GM21515 (cell line): Measurements from ENCODE around the gene KRR1.
"Not testable (repeated sequence)": the region's sequence is repeated elsewhere in the genome, so short reads cannot be mapped to it uniquely, and the experiment has no call there.

Experiments used
- ATAC-seq: cut with Tn5 transposase; IDR thresholded peaks from one replicate; pipeline ENCODE4 v1.9.1; 2021; ENCODE audit not compliant: unreplicated experiment

KRR1 gene

DNA sequence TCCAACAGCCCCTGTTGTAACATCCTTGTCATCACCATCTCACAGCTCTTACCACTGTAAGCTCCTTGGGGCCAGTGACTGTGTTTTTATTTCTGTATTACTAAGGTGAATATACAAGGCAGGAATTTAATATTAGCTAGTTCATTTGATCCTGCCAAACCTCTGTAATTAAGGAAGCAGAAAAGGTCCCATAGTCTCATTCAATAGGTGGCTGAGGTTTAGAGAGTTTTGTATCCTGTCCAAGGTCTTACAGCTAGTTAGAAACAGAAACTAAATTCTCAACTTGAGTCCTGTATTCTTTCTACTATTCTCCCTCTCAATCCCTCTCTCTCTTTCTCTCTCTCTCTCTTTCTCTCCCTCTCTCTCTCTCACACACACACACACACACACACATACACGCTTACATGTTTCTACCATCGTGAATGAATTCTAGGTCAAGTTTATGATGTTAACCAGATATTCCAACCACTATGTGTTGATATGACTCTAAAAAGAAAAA, 31.4 kb downstream of the KRR1 start:
- ATAC-seq: peak; percentile 34

DNA sequence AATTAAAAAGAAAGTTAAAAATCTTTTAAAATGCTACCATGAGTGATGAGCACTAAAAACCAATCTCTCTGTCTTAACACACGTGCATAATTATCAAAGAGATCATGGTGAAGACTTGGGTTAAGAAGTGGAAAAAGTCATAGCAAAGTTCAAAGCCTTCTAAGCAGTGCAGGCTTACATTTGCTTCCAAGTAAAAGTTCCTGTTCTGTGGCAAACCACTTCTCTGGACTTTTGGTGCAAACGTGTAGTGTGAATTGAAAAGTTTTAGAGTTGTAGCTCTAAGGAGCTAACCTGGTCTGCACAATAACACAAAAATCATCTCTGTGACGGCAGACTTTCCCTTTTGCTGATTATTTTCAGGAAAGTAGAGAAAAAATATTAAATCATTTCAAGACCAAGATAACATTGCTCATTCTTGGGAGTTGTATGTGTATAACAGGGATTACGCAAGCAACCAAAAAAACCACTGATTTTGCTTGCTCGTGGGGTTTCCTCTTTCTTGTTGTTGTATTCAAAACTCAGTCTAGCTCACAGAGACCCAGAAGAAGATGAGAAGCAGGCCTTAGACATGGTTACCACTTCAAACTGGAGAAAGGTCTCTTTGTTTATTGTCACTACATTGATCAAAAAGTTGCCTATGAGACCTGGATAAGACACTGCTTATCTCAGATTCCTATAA, 33.2 kb downstream of the KRR1 start:
- peak; percentile 24 for ATAC-seq

DNA sequence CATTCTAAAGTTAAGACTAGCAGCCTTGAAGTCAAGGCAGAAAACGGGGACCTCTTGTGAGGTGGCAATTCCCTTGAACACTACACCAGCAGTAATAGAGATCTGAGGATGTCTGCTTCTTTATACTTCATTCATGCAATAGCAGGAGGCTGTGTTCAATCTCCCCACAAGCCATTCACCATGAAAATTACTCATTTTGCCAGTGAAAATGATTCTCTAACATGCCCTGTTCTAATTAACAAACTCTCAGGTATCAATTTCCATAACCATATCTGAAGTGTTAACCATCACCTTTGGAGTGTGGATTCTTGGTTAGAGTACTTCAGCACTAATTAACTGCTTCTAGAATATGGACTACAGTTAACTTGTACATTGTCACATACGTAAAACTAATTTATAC, 34.3 kb downstream of the KRR1 start:
- ATAC-seq: no peak

DNA sequence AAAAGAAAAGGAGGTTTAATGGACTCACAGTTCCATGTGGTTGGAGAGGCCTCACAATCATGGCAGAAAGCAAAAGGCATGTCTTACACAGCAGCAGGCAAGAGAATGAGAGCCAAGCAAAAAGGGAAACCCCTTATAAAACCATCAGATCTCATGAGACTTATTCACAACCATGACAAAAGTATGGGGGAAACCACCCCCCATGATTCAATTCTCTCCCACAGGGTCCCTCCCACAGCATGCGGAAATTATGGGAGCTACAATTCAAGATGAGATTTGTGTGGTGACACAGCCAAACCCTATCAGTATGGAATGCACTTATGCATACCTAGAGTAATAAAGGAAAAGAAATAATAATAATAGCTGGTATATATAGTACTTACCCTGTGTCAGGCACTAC, 35.3 kb downstream of the KRR1 start:
- no peak for ATAC-seq

DNA sequence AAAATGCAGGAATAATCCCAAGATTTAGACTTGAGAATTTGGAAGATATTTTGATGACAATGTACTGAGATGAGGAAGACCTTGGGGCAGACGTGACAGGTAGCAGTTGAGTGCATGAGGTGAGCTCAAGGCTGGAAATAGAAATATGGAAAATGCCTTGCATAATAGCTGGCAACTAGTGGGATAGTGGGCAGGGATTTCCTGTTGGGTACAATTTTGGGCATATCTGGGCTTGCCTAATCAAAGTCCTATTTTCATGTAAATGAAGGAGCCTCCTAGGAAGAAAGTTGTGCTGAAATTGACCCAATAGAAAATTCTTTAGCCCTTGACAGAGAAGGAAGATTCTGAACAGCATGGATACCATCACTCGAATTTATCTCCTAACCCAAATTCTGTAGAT, 37.3 kb downstream of the KRR1 start:
- no peak for ATAC-seq

DNA sequence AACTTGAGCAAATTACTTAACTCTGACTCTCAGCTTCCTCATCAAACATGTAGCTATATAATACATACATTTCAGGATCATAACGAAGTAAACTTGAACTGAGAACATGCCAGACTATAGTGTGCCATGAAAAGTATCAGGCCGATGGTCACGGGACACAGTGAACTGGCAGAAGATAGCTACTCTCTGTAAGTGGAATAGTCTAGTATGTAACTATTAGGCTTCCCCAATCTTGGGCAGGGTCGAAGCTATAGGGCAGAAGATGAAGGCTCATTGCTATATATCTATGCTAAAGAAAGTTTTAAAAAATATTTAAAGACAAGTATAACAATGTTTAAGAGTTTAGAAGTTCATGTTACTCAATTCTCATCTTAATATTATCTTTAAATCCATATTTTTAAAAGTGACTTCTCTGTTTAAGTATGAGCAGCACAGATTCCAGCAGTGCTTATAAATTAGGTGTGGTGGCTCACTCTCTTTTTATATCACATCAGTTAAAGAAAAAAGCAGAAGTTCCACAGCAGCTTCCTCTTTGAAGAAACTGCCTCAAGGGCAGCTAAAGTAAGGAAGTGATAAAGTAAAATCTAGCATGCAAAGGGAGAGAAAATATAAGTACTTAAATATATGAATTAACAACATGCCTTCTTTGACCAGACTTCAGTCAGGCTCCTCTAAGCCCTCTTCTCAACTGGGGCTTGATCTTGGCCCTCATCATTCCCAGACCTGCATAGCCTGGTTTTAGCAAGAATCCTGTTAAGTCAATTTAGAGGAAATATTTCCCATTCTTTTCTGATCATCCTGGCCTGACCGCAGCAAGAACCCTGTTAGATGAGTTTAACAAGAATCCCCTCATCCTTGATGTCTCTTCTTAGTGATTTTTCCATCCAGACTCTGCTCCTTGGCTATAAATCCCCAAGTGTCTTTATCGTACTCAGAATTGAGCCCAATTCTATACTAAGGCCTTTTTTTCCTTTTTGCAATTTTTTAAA, 39.2 kb downstream of the KRR1 start:
- ATAC-seq: no peak

DNA sequence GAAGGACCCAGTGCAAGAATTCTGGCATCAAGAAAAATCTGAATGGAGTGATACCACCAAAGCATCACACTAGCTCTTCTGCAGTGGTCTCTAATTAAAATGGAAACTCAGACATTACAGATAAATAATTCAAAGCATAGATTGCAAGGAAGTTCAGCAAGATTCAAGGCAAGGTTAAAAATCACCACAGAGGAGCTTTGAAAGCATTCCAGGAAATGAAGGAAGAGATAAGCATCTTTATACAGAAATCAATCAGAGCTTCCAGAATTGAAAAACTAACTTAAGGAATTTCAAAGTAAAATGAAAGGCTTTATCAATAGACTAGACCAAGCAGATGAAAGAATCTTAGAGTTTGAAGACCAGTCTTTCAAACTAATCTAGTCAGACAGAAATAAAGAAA, 51.2 kb downstream of the KRR1 start:
- no peak for ATAC-seq

DNA sequence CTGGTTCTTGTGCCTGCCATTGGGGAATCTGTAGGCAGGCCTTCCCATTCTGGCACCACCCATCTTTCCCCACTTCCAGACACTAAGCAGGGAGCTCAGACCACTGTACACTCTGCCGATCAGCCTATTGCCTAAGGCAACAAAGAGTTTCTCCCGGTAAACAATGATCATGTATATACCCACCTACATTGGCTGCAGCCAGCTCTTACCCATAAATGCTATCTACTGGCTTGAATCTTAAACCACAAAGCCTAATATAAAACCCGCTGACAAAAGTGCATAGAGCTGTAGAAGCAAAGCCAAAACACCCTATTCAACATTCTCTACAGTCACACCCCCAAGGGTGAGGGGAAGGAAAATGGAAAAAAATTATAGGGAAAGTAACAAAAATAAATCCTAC, 51.7 kb downstream of the KRR1 start:
- no peak for ATAC-seq

DNA sequence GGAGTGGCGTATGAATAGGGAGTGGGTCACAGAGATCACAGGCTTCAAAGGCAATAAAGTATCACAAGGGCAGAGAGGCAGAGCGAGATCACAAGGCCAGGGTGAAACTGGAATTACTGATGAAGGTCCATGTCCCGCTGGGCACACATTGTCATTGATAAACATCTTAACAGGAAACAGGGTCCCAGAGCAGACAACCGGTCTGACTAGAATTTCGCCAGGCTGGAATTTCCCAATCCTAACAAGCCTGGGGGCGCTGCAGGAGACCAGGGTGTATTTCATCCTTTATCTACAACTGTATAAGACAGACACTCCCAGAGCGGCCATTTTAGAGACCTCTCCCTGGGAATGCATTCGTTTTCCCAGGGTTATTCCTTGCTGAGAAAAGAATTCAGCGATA, 53.5 kb downstream of the KRR1 start:
- ATAC-seq: not testable (repeated sequence)

DNA sequence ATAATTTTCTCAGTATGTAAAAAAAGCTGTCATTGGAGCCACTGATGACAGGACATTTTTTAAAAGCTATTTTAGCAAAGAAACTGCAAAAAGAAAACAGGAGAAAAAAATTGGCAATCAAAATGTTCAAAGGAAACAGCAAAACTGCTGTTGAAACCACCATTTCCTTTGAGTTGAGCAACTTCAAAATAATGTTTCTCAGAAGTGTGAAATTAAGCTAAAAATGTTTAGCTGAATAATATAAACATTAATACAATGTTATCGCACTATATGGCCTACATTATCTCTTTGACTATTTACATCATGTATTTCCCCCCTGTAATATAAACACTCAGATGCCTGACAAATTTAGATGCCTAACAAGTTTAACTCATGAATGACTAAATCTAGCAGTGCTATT, 54.2 kb downstream of the KRR1 start:
- ATAC-seq: no peak

DNA sequence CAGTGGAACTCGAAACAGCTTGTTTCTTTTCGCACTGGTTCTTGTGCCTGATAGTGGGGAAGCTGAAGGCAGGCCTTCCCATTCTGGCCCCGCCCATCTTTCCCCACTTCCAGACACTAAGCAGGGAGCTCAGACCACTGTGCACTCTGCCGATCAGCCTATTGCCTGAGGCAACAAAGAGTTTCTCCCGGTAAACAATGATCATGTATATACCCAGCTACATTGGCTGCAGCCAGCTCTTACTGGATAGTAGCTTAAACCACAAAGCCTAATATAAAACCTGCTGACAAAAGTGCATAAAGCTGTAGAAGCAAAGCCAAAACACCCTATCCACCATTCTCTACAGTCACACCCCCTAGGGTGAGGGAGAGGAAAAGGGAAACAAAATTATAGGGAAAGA, 55.6 kb downstream of the KRR1 start:
- ATAC-seq: no peak

DNA sequence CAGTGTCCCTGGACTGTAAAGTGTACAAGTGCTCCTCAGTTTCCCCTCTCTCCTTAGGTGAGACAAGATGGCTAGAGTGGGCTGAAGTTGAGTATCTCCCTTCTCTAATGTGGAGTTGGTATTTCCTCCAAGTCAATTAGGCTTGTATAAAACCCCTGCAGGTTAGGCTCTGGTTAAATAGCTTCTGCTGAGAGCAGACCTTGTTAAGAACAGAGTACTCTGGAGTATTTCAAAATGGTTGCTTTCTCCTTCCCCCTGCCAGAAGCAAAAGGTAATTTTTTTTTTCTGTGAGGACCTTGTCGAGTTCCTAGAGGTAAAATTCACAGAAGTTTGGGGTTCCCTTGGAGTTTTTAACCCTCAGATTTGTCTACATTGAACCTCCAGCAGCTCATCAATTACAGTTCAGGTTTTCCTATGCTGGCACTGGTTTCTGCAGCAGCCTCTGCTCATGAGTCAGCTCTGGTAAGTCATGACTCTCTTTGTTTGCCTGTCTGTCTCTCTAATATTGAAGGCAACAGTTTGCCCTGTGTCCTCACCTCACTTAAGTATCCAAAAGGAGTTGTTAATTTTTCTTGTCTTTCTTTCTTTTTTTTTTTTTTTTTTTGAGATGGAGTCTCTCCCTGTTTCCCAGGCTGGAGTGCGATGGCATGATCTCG, 58.6 kb downstream of the KRR1 start:
- no peak for ATAC-seq

DNA sequence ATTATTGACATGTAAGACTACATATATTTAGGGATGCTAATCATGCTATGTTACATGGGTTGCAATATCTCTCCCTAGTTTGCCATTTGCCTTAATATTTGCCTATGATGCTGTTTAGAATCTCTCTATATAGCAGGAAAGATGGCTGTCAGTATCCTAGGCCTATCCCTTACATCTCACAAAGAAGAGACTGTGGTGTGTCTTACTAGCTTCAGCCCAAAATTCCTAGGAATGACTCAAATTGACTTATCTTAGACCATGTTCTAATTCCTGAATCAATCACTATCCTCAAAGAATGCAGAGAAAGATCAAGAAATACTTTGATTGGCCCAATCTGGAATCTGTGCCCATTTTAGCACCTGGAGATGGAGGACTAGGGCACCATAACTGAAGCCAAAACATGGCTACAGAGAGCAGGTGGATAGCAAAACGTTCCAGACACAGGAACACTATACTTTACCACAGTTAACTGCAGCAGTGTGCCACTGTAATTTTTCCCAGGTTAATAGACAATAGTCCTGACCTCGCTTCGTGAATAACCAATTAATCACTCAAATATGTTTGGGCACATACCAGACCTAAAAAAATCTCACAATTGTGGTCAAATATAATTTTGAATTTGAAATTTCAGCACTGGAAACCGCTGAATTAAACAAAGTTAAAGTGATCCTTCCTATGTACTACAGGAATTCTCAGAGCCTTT, 63.6 kb downstream of the KRR1 start:
- ATAC-seq: no peak

DNA sequence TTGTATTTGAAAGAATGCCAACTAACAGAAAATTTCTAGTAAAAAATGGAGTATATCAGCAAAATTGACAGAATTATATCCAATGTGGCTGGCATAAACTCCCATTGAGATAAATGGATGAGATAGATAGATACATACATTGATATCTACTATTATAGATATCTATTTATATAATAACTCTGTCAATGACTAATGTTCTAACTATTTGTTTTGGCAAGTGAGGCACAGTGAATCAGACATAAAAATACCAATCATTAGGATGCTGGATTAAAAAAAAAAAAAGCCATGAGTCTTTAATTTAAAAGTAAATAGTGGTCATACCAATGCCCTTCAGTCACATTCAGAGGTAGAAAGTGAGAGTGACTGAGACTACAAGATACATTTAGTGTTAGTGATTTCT, 64.6 kb downstream of the KRR1 start:
- ATAC-seq: no peak

DNA sequence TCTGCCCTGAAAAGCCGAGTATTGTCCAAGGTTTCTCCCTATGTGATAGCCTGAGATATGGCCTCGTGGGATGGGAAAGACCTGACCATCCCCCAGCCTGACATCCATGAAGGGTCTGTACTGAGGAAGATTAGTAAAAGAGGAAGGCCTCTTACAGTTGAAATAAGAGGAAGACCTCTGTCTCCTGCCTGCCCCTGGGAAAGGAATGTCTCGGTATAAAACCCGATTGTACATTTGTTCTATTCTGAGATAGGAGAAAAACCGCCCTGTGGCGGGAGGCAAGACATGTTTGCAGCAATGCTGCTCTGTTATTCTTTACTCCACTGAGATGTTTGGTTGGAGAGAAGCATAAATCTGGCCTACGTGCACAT, 66.3 kb downstream of the KRR1 start:
- not testable (repeated sequence) for ATAC-seq

DNA sequence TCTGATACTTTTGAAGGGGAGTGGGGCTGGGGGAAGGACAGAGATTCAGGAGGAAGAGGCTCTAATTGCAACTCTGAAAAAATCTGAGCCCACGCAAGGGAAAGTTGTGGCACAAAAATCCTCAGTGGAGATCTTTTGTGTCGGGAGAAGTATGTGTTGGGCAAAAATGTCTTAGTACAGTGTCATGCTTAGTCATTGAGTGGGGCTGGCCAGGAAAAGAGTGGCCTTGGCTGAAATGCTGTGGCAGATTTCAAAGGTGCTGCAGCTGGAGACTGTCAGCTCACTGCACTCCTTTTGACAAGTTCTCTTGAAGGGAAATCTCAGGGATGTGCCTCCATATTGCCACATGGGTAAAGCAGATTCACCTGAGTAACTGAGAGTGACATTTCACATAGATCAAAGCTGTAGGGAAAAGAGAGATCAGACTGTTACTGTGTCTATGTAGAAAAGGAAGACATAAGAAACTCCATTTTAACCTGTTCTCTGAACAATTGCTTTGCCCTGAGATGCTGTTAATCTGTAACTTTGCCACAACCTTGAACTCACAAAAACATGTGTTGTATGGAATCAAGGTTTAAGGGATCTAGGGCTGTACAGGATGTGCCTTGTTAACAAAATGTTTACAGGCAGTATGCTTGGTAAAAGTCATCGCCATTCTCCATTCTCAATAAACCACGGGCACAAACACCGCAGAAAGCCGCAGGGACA, 66.8 kb downstream of the KRR1 start:
- no peak for ATAC-seq

DNA sequence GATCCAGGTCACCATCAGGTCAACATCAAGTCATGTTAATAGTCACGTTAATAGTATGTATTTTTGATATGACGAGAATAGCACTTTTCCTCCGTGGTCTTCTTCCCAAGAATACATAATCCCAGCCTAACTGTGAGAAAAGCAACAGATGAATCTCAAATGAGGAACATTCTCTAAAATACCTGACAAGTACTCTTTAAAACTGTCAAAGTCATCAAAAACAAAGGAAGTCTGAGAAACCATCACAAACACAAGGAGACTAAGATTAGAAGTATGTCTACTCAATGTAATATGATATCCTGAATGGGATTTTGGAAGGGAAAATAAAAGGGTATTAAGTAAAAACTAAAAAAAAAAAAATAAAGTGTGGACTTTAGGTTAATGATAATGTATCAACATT, 67.7 kb downstream of the KRR1 start:
- ATAC-seq: no peak

DNA sequence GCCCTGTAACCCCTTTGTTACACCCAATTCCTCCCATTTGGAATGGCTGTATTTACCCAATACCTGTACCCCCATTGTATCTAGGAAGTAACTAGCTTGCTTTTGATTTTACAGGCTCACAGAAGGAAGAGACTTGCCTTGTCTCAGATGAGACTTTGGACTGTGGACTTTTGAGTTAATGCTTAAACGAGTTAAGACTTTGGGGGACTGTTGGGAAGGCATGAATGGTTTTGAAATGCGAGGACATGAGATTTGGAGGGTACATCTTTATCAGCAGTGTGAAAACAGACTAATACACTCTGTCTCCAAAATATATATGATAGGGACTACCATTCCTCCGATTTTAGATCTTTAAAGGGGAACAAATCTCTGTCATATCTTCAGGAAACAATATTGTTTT, 69.0 kb downstream of the KRR1 start:
- ATAC-seq: not testable (repeated sequence)

DNA sequence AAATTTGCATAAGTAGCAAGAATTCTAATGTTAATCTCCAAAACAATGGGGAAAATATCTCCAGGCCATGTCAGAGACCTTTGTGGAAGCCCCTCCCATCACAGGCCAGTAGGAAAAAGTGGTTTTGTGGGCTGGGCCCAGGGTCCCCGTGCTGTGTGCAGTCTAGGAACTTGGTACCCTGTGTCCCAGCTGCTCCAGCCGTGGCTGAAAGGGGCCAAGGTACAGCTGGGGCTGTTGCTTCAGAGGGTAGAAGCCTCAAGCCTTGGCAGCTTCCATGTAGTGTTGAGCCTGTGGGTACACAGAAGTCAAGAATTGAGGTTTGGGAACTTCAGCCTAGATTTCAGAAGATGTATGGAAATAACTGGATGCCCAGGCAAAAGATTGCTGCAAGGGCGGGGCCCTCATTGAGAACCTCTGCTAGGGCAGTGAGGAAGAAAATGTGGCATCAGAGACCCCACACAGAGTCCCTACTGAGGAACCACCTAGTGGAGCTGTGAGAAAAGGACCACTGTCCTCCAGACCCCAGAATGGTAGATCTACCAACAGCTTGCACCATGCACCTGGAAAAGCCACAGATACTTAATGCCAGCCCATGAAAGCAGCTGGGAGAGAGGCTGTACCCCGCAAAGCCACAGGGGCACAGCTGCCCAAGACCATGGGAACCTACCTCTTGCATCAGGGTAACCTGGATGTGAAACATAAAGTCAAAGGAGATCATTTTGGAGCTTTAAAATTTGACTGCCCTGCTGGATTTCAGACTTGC, 69.5 kb downstream of the KRR1 start:
- not testable (repeated sequence) for ATAC-seq
